Measurements from ENCODE around the gene PDIA2.

DNA sequence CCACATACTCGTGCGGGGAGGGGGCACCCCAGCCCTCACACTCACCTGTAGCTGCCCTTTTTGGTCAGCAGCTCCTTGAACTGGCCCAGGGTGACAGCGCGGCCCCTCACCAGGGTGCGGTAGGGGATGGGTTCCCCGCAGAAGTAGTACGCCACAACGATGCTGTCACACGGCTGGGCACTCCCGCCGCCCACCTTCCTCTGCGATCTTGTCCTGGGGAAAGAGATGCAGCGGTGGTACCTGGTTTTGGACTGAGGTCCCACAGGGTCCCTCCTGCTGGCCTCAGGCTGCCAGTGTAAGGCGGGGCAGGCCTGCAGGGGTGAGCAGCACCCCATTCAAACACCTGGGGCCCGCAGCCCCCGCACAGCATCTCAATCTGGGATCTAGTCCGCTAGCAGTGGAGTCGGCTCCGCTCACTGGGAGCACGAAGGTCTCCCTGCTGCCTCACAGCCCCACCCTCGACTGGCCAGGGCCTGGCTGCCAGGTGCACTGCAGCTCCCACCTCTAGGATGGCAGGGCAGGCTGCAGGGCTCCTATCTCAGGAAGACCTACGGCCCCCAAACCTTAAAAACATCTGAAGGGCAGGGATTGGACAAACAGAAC, 6.5 kb downstream of the PDIA2 start:
- TF ChIP-seq, protein P1, sequence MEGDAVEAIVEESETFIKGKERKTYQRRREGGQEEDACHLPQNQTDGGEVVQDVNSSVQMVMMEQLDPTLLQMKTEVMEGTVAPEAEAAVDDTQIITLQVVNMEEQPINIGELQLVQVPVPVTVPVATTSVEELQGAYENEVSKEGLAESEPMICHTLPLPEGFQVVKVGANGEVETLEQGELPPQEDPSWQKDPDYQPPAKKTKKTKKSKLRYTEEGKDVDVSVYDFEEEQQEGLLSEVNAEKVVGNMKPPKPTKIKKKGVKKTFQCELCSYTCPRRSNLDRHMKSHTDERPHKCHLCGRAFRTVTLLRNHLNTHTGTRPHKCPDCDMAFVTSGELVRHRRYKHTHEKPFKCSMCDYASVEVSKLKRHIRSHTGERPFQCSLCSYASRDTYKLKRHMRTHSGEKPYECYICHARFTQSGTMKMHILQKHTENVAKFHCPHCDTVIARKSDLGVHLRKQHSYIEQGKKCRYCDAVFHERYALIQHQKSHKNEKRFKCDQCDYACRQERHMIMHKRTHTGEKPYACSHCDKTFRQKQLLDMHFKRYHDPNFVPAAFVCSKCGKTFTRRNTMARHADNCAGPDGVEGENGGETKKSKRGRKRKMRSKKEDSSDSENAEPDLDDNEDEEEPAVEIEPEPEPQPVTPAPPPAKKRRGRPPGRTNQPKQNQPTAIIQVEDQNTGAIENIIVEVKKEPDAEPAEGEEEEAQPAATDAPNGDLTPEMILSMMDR (IDR thresholded peaks at IDR 0.05) = no peak
- no peak for TF ChIP-seq POLR2A (IDR thresholded peaks at IDR 0.05)

Data from heart left ventricle (tissue), 13 donors.